HepG2 (cell line): ENCODE measurements around the gene RPS10. TPM values are rescaled to one million over a fixed set of nuclear protein-coding genes. Genes with fewer than 3 reads are reported as not detected.

ENCODE experiments used
- ATAC-seq: fragments of 200-7000 bp; cut with Tn5 transposase; 3 replicates; pipeline ENCODE4 v1.9.1; 2020; ENCODE audit warnings: mild to moderate bottlenecking, moderate library complexity
- BruUV-seq: library from RNA; stranded (reverse); fragments of 400-500 nt; replicated peaks from 2 replicates; lab custom pipeline; 2021; lab: Mats Ljungman, UMichigan
- CTCF ChIA-PET: fragments of 300-600 bp; formaldehyde crosslinking; extraction: SDS; loops from one replicate; lab custom pipeline; 2021; ENCODE audit warnings: low total read pairs, inconsistent platforms, low intra/inter-chr PET ratio; lab: Yijun Ruan, JAX
- POLR2A ChIA-PET: fragments of 350-600 bp; sonication (Branson Sonifier 250); formaldehyde crosslinking; loops from one replicate; lab custom pipeline; 2020; ENCODE audit warnings: antibody characterized with exemption, inconsistent platforms; lab: Yijun Ruan, JAX
- DNase-seq: peaks from one replicate; pipeline ENCODE4 v3.0.0-alpha.2; 2015; ENCODE audit warnings: low spot score
- FAIRE-seq: peaks from 3 replicates; lab custom pipeline; 2011; peaks lifted over from hg19 to GRCh38; lab: Jason Lieb, UNC
- H2AFZ ChIP-seq: one replicate; pipeline ENCODE4 v1.6.1; 2011; ENCODE audit warnings: low read length, inconsistent platforms
- H3K27ac ChIP-seq: fragments of 300-600 bp; 3 replicates; pipeline ENCODE4 v1.8.0; 2011; ENCODE audit warnings: mixed run types, mild to moderate bottlenecking, mixed read lengths, low read length, inconsistent platforms; ENCODE audit not compliant: insufficient read depth; ENCODE audit errors: extremely low read length
- H3K27me3 ChIP-seq, 2 experiments: fragments of 200-600 bp in 1 of 2; 2 replicates in 1 of 2; 3 replicates in 1 of 2; pipeline versions ENCODE4 v1.6.0 to v1.8.0; 2011; ENCODE audit warnings: low read length in 2 of 2, mild to moderate bottlenecking in 2 of 2, moderate library complexity in 2 of 2, inconsistent platforms in 1 of 2; ENCODE audit not compliant: insufficient read depth in 2 of 2, control insufficient read depth in 1 of 2
- H3K36me3 ChIP-seq, 2 experiments: fragments of 200-600 bp in 1 of 2; replicated peaks in 1 of 2; 2 replicates in 1 of 2; 3 replicates in 1 of 2; pipeline versions ENCODE4 v1.5.1 to v1.8.0; 2011; ENCODE audit warnings: low read length in 2 of 2, inconsistent platforms in 1 of 2; ENCODE audit not compliant: insufficient read depth in 2 of 2, control insufficient read depth in 1 of 2
- H3K4me1 ChIP-seq: 2 replicates; pipeline ENCODE4 v1.5.1; 2012; ENCODE audit warnings: low read length, inconsistent platforms; ENCODE audit not compliant: insufficient read depth
- H3K4me2 ChIP-seq: 2 replicates; pipeline ENCODE4 v1.6.0; 2011; ENCODE audit warnings: low read depth, low read length, inconsistent platforms
- H3K4me3 ChIP-seq, 3 experiments: fragments of 200-600 bp in 1 of 3; sonication (generic), shearing (Covaris generic) in 1 of 3; replicated peaks in 1 of 3; 2 replicates each; pipeline ENCODE4 v1.5.1; 2011 to 2016; ENCODE audit warnings: low read length in 3 of 3, inconsistent platforms in 2 of 3, low read depth in 2 of 3, mild to moderate bottlenecking in 2 of 3, control low read depth in 1 of 3, mixed read lengths in 1 of 3; ENCODE audit not compliant: insufficient read depth in 1 of 3
- H3K79me2 ChIP-seq: one replicate; pipeline ENCODE4 v1.6.1; 2011; ENCODE audit warnings: low read length, inconsistent platforms; ENCODE audit not compliant: insufficient read depth
- H3K9ac ChIP-seq: 2 replicates; pipeline ENCODE4 v1.6.0; 2011; ENCODE audit warnings: mild to moderate bottlenecking, low read depth, low read length, inconsistent platforms; ENCODE audit not compliant: insufficient read depth
- H3K9me3 ChIP-seq: 2 replicates; pipeline ENCODE4 v1.5.1; 2012; ENCODE audit warnings: mild to moderate bottlenecking, low read length
- H4K20me1 ChIP-seq: 2 replicates; pipeline ENCODE4 v1.6.0; 2011; ENCODE audit warnings: inconsistent platforms, mild to moderate bottlenecking, low read length, moderate library complexity; ENCODE audit not compliant: insufficient read depth
- GABPA ChIP-seq, 2 experiments: IDR thresholded peaks; 2 replicates each; pipeline ENCODE4 v1.6.1; 2011 to 2016; ENCODE audit warnings: low read depth in 2 of 2, low read length in 1 of 2, missing biosample characterization in 1 of 2, missing genetic modification characterization in 1 of 2
- NBN ChIP-seq: fragments of 450-650 bp; conservative IDR thresholded peaks from 2 replicates; pipeline ENCODE4 v1.6.1; 2017
- NR2F6 ChIP-seq, 2 experiments: IDR thresholded peaks; 2 replicates each; pipeline ENCODE4 v1.6.1; 2016; ENCODE audit warnings: antibody characterized with exemption in 1 of 2, mild to moderate bottlenecking in 1 of 2
- SIX1 ChIP-seq: sonication (generic); formaldehyde crosslinking; IDR thresholded peaks from 2 replicates; pipeline ENCODE4 v1.4.0; 2020; ENCODE audit warnings: missing genetic modification reagents, borderline replicate concordance
- SMARCE1 ChIP-seq: fragments of 450-650 bp; IDR thresholded peaks from 2 replicates; pipeline ENCODE4 v1.6.1; 2017; ENCODE audit warnings: borderline replicate concordance
- SP5 ChIP-seq: IDR thresholded peaks from 2 replicates; pipeline ENCODE4 v1.6.1; 2016; ENCODE audit warnings: low read depth, borderline replicate concordance
- SYNCRIP ChIP-seq: fragments of 200-400 bp; formaldehyde crosslinking; IDR thresholded peaks from 2 replicates; pipeline ENCODE4 v1.6.1; 2018; ENCODE audit warnings: mild to moderate bottlenecking, low read depth, low read length; ENCODE audit not compliant: insufficient read depth
- ZFP1 ChIP-seq: IDR thresholded peaks from 2 replicates; pipeline ENCODE4 v1.6.1; 2016
- ZNF430 ChIP-seq: sonication (generic); formaldehyde crosslinking; IDR thresholded peaks from 2 replicates; pipeline ENCODE4 v1.9.0; 2021; ENCODE audit warnings: mild to moderate bottlenecking, missing genetic modification reagents
- ZNF781 ChIP-seq: sonication (generic); formaldehyde crosslinking; IDR thresholded peaks from 2 replicates; pipeline ENCODE4 v1.5.1; 2020; ENCODE audit warnings: borderline replicate concordance, mild to moderate bottlenecking, missing genetic modification reagents; ENCODE audit errors: not compliant biosample characterization
- WGBS: methylation state at CpG from one replicate; pipeline ENCODE4 v1.1.6; 2017; ENCODE audit warnings: low lambda C conversion rate; 5-methylcytosine and 5-hydroxymethylcytosine counted together
- in situ Hi-C: cut with HindIII; loops from 2 replicates; pipeline ENCODE4 v1.10.0; 2017; ENCODE audit warnings: low pct_unique_long_range_greater_than_20kb; ENCODE audit not compliant: extremely low pct_ligation_motif_present
- intact Hi-C: fragments of 100-400 bp; cut with micrococcal nuclease; formaldehyde crosslinking; loops from one replicate; pipeline ENCODE4 v1.10.0; 2022; ENCODE audit not compliant: unreplicated experiment
- polyA plus RNA-seq, 8 experiments: library from polyadenylated mRNA; depleted of rRNA in 3 of 8; stranded (reverse) in 7 of 8; unstranded in 1 of 8; fragments of >200 nt; fragmentation: Illumina TruSeq in 4 of 8; extraction: Trizol in 4 of 8; gene quantifications; 2 replicates each; pipeline versions ENCODE4 v1.2.1 to v1.2.3, GENCODE V29; 2011 to 2016; ENCODE audit warnings: low read depth in 4 of 8, missing spikeins in 1 of 8, mixed read lengths in 1 of 8; ENCODE audit not compliant: insufficient read depth in 1 of 8
- total RNA-seq, 5 experiments: library from RNA; depleted of rRNA; stranded (reverse); fragments of >200 nt; fragmentation: Illumina TruSeq; extraction: Trizol; gene quantifications; 2 replicates each; pipeline ENCODE4 v1.2.3, GENCODE V29; 2016; ENCODE audit warnings: low read depth in 1 of 5
- TF ChIP-seq, protein P1 (sequence below): sonication (generic); formaldehyde crosslinking; IDR thresholded peaks from 2 replicates; pipeline ENCODE4 v1.9.0; 2022; ENCODE audit warnings: low read depth, missing genetic modification reagents
- TF ChIP-seq, protein P2 (sequence below): fragments of 450-650 bp; IDR thresholded peaks from 2 replicates; pipeline ENCODE4 v1.6.1; 2017
- TF ChIP-seq, protein P3 (sequence below): sonication (generic); formaldehyde crosslinking; IDR thresholded peaks from 2 replicates; pipeline ENCODE4 v1.5.0; 2020; ENCODE audit warnings: missing genetic modification reagents
- TF ChIP-seq, protein P4 (sequence below): sonication (generic); formaldehyde crosslinking; conservative IDR thresholded peaks from 2 replicates; pipeline ENCODE4 v1.4.0; 2020; ENCODE audit warnings: missing genetic modification reagents

The RPS10 gene
- total and polyA plus RNA-seq, 2 of the 13 experiments (the other 11 are each of a cell fraction or from before 2014, with no cell fraction given), result 2,909 to 4,648 TPM

DNA sequence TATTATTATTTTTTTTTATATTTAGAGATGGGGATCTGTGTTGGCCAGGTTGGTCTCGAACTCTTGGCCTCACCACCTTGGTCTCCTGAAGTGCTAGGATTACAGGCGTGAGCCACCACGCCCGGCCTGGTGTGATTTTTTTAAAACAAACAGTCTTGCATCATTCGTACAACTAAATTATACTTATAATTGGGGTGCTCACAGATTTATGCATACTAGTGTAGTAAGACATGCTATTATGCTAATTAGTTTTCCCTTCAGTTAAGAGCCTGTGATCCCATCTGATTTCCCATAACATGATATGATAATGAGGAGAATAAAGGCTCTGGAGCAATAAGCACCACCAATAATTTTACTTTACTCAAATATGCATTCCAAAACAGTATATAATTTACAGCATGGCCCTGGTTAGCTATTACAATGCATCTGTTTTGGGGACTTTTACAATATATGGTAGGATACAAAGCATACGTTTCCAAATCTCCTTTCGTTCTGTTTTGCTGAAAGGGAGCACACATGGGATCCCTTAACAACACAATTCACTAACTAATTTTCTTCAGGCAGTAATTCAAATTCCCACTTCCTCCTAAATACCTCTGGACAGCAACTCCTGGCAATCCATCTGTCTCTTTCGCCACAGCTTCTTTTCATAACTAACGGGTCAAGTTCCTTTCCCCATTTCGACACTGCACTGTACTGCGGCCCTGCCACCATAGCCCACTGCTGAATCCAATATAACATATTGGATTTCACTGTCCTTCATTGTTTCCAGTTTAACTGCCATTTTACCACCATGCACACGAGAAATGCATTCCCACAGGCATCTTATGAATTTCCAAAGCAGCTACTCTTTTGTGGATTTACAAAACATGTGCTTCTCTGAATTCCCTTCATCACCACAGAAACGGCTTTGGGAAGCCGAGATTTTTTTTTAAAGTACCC is 35.1 kb downstream of the RPS10 start:
- H4K20me1 ChIP-seq, result peaks cover 22% of the 10 kb centered on the region
- H3K27me3 ChIP-seq, result no peaks in the 10 kb centered on the region; a peak in 1 of 5 replicates
- 27% methylated on average over 14 of the region's 14 CpGs for WGBS
- ChIA-PET POLR2A (interaction anchor here (0.7 to 3.5 kb wide), 8 partner anchors 11 to 400 kb away, joined by 3 to 22 read pairs (median 3); partner anchors contain the start of genes HMGA1, RPS10, SMIM29 and SNRPC), CTCF (no interaction called here)
- peak overlapping the region; percentile 82 for H3K4me2 ChIP-seq
- no TSS peak for BruUV-seq
- peak overlapping the region; percentile 93 for H3K27ac ChIP-seq
- H3K4me1 ChIP-seq, result peaks cover 53% of the 10 kb centered on the region
- peak overlapping the region; percentile 93 for H3K9ac ChIP-seq
- peak; percentile 85 for DNase-seq
- in situ Hi-C loops (no loop called here), intact Hi-C loops (no loop called here)
- no peaks in the 10 kb centered on the region for H3K9me3 ChIP-seq
- no peak for FAIRE-seq
- no peak overlapping the region for H2AFZ ChIP-seq
- H3K4me3 ChIP-seq, result peak overlapping the region; percentile 81 to 88 (median 86)
- H3K79me2 ChIP-seq, result peaks cover 64% of the 10 kb centered on the region
- no peaks in the 10 kb centered on the region for H3K36me3 ChIP-seq
- ATAC-seq, result peak; percentile 62
- no peak for TF ChIP-seq GABPA (IDR thresholded peaks at IDR 0.05; ENCODE audit: low read depth, low read length)
- no peak for TF ChIP-seq GABPA (CRISPR knock-in tag; IDR thresholded peaks at IDR 0.05; ENCODE audit: low read depth)
- TF ChIP-seq, protein P1, sequence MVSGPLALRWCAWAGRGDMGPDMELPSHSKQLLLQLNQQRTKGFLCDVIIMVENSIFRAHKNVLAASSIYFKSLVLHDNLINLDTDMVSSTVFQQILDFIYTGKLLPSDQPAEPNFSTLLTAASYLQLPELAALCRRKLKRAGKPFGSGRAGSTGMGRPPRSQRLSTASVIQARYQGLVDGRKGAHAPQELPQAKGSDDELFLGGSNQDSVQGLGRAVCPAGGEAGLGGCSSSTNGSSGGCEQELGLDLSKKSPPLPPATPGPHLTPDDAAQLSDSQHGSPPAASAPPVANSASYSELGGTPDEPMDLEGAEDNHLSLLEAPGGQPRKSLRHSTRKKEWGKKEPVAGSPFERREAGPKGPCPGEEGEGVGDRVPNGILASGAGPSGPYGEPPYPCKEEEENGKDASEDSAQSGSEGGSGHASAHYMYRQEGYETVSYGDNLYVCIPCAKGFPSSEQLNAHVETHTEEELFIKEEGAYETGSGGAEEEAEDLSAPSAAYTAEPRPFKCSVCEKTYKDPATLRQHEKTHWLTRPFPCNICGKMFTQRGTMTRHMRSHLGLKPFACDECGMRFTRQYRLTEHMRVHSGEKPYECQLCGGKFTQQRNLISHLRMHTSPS (CRISPR knock-in tag), result no peak
- peak; percentile 71; the same call in 1 of the 2 replicates for TF ChIP-seq SIX1 (CRISPR knock-in tag)
- TF ChIP-seq ZNF781, result no peak
- TF ChIP-seq, protein P2, sequence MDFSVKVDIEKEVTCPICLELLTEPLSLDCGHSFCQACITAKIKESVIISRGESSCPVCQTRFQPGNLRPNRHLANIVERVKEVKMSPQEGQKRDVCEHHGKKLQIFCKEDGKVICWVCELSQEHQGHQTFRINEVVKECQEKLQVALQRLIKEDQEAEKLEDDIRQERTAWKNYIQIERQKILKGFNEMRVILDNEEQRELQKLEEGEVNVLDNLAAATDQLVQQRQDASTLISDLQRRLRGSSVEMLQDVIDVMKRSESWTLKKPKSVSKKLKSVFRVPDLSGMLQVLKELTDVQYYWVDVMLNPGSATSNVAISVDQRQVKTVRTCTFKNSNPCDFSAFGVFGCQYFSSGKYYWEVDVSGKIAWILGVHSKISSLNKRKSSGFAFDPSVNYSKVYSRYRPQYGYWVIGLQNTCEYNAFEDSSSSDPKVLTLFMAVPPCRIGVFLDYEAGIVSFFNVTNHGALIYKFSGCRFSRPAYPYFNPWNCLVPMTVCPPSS, result no peak
- no peak for TF ChIP-seq SYNCRIP
- TF ChIP-seq, protein P3, sequence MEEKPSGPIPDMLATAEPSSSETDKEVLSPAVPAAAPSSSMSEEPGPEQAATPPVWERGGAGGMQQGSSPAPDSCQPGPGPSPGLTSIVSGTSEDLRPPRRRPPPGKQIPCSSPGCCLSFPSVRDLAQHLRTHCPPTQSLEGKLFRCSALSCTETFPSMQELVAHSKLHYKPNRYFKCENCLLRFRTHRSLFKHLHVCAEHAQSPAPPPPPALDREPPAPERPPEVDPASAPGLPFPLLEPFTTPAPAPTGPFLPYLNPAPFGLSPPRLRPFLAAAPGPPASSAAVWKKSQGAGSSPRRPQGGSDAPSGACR (CRISPR knock-in tag), result 0 out of 2 replicates have a peak, but pooled peaks have one; percentile 50
- TF ChIP-seq NR2F6 (IDR thresholded peaks at IDR 0.05), result no peak
- no peak; the same call in 1 of the 2 replicates for TF ChIP-seq NR2F6 (CRISPR knock-in tag; IDR thresholded peaks at IDR 0.05)
- TF ChIP-seq ZFP1 (CRISPR knock-in tag), result 0 out of 2 replicates have a peak, but pooled peaks have one; percentile 29
- no peak for TF ChIP-seq NBN
- no peak for TF ChIP-seq SMARCE1
- TF ChIP-seq ZNF430 (CRISPR knock-in tag), result no peak
- TF ChIP-seq, protein P4, sequence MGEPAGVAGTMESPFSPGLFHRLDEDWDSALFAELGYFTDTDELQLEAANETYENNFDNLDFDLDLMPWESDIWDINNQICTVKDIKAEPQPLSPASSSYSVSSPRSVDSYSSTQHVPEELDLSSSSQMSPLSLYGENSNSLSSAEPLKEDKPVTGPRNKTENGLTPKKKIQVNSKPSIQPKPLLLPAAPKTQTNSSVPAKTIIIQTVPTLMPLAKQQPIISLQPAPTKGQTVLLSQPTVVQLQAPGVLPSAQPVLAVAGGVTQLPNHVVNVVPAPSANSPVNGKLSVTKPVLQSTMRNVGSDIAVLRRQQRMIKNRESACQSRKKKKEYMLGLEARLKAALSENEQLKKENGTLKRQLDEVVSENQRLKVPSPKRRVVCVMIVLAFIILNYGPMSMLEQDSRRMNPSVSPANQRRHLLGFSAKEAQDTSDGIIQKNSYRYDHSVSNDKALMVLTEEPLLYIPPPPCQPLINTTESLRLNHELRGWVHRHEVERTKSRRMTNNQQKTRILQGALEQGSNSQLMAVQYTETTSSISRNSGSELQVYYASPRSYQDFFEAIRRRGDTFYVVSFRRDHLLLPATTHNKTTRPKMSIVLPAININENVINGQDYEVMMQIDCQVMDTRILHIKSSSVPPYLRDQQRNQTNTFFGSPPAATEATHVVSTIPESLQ, result no peak
- TF ChIP-seq SP5 (CRISPR knock-in tag), result no peak
